GM21360 (cell line): ENCODE measurements around the gene ABCB6.
A peak's percentile ranks its signal among the peaks of the same experiment; 100 is the strongest.
"Not testable (repeated sequence)": the region's sequence is repeated elsewhere in the genome, so short reads cannot be mapped to it uniquely, and the experiment has no call there.

ENCODE experiments used
- ATAC-seq: cut with Tn5 transposase; IDR thresholded peaks from one replicate; pipeline ENCODE4 v1.9.1; 2021; ENCODE audit warnings: mild to moderate bottlenecking, moderate library complexity; ENCODE audit not compliant: unreplicated experiment

Gene ABCB6

GRCh38 chr2:219214141-219214540 is 4.6 kb downstream of the ABCB6 start:
- no peak for ATAC-seq

- ATAC-seq, result no peak
Observed at GRCh38 chr2:219213486-219214071, 5.2 kb downstream of the ABCB6 start.

- no peak for ATAC-seq
Observed at GRCh38 chr2:219213026-219213415, 5.7 kb downstream of the ABCB6 start.

- no peak for ATAC-seq
Observed at GRCh38 chr2:219210886-219211362, 7.8 kb downstream of the ABCB6 start.

GRCh38 chr2:219210196-219210885 is 8.4 kb downstream of the ABCB6 start:
- ATAC-seq, result no peak

- no peak for ATAC-seq
Observed at GRCh38 chr2:219209236-219210195, 9.2 kb downstream of the ABCB6 start.

- no peak for ATAC-seq
Observed at GRCh38 chr2:219207884-219208740, 10.6 kb downstream of the ABCB6 start.

GRCh38 chr2:219207134-219207883 is 11.4 kb downstream of the ABCB6 start:
- no peak for ATAC-seq

GRCh38 chr2:219206328-219207133 is 12.2 kb downstream of the ABCB6 start, which contains the start of gene ZFAND2B:
ZFAND2B (plus strand) TSS chr2:219206782; CDS start chr2:219206988, 206 bp downstream.
- peak; percentile 95 for ATAC-seq

GRCh38 chr2:219205981-219206327 is 12.8 kb downstream of the ABCB6 start:
- ATAC-seq, result no peak

- ATAC-seq, result no peak
Observed at GRCh38 chr2:219205165-219205538, 13.6 kb downstream of the ABCB6 start.

GRCh38 chr2:219204425-219205164 is 14.2 kb downstream of the ABCB6 start:
- ATAC-seq, result no peak

GRCh38 chr2:219201331-219201730 is 17.4 kb downstream of the ABCB6 start:
- ATAC-seq, result not testable (repeated sequence)

- ATAC-seq, result not testable (repeated sequence)
Observed at GRCh38 chr2:219200502-219201326, 18.0 kb downstream of the ABCB6 start.

GRCh38 chr2:219199470-219200211 is 19.1 kb downstream of the ABCB6 start:
- ATAC-seq, result no peak

- ATAC-seq, result no peak
Observed at GRCh38 chr2:219198974-219199373, 19.8 kb downstream of the ABCB6 start.

- ATAC-seq, result no peak
Observed at GRCh38 chr2:219197388-219197787, 21.4 kb downstream of the ABCB6 start.
